Jurkat, Clone E6-1 (cell line): ENCODE measurements around the gene PRKAG2.

ENCODE experiments used
- DNase-seq: peaks from one replicate; pipeline ENCODE4 v3.0.0-alpha.2; 2011; ENCODE audit warnings: low read depth, low spot score
- H3K4me3 ChIP-seq: 2 replicates; pipeline ENCODE4 v1.5.1; 2011; ENCODE audit warnings: mild to moderate bottlenecking, low read length, control low read depth, moderate library complexity

Gene PRKAG2

GRCh38 chr7:151514461-151515275 is 362.2 kb downstream of the PRKAG2 start:
- DNase-seq = no peak
- no peak overlapping the region for H3K4me3 ChIP-seq

DNA sequence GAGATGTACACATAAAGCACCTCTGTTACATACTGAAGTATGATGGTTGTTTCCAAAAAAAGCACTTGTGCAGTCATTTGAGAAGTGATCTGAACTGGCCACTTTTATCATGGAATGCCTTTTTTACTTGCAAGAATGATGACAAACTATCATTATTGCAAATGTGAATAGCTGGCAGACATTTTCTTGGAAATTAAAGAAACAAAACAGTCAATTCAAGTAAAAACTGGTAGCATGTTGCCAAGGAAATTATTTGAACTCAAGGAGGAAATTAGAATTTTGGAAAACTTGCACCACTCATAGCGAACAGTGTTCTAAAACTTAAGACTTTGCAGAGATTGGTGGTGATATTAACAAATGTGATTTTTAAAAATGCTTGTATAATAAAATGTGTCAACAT is 363.8 kb downstream of the PRKAG2 start:
- no peak overlapping the region for H3K4me3 ChIP-seq

GRCh38 chr7:151512353-151512752 is 364.6 kb downstream of the PRKAG2 start:
- no peak overlapping the region for H3K4me3 ChIP-seq
- DNase-seq = no peak

More for the DNA sequence above, 363.8 kb downstream of the PRKAG2 start:
- DNase-seq = no peak

- no peak for DNase-seq
- H3K4me3 ChIP-seq = no peak overlapping the region
These were observed 365.0 kb downstream of the PRKAG2 start for GRCh38 chr7:151511946-151512345.

DNA sequence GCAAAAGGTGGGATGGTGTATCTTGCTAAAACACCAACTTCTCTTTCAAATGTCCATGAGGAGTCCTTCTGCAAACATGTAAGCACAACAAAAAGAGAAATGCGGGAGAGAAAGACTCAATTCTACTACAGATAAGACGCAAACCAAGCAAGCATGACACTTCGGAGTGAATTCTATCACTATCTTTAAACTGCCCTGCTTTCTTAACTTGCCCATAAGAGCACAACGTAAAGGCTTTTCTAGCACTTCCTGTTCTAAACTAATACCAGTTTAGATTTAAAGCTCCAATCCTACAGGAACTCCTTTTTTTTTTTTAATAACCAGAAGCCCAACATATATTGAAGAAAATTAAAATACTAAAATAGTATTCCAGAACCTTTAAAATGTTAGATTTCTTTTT is 365.6 kb downstream of the PRKAG2 start:
- DNase-seq = no peak

DNA sequence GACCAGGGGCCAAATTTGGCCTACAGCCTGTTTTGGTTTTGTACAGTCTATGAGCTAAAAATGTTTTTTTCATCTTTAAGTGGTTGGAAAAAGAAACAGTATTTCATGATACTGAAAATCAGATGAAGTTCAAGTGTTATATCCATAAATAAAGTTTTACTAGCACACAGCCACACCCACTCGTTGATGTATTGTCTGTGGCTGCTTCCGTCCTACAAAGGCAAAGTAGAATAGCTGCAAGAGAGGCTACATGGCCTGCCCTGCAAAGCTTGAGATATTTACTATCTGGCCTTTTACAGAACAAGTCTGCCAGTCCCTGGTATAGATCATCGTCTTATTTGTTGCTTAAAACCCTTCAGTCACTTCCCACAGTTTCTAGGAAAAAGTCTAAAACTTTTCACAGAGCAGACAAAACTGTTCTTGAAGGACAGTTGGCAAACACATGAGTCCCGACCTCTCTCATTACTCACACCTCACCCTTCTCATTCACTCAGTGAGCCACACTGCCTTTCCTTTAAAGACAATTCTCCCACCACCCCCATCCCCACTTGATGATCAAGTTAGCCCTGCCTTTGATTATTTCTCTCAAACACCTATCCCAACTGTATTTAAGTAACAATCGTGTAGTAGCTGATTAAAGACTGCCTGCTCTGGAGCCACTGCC is 367.1 kb downstream of the PRKAG2 start:
- DNase-seq = no peak

More for the DNA sequence above, 365.6 kb downstream of the PRKAG2 start:
- no peak overlapping the region for H3K4me3 ChIP-seq

GRCh38 chr7:151508991-151509390 is 367.9 kb downstream of the PRKAG2 start:
- no peak for DNase-seq
- H3K4me3 ChIP-seq = no peak overlapping the region

More for the DNA sequence above, 367.1 kb downstream of the PRKAG2 start:
- no peak overlapping the region for H3K4me3 ChIP-seq

DNA sequence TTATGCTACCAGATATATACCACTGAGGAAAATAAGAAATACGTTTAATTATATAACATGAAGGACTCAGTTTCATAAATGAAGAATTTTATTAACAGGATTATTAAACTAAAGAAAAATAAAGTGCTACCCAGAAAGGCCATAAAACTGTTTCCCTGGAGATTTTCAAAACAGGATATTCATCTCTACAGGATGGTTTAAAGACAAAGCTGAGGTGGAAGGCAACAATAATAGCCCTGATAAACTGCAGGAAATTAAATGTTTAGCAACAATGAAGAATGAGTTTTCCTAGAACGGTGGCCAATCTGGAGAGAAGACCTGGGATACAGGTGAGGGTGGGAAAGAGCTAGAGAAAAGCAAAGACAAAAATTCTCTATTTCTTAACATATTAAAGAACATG is 369.1 kb downstream of the PRKAG2 start:
- no peak for DNase-seq
- no peak overlapping the region for H3K4me3 ChIP-seq

GRCh38 chr7:151506901-151507382 is 370.0 kb downstream of the PRKAG2 start:
- DNase-seq = no peak
- no peak overlapping the region for H3K4me3 ChIP-seq
